Liver (tissue), 9 donors: Measurements from ENCODE around the gene KRTAP16-1. TPM values are rescaled to one million over a fixed set of nuclear protein-coding genes. Genes with fewer than 3 reads are reported as not detected.
A peak's percentile ranks its signal among the peaks of the same experiment; 100 is the strongest.

ENCODE experiments used
- DNase-seq: peaks from one replicate; pipeline ENCODE4 v3.0.0-alpha.2; 2017; ENCODE audit warnings: low spot score
- H3K27ac ChIP-seq, 2 donors: one replicate each; pipeline ENCODE4 v1.7.0; 2013; ENCODE audit warnings: inconsistent platforms in 2 of 2, low read length in 2 of 2, control low read depth in 1 of 2, low read depth in 1 of 2, mild to moderate bottlenecking in 1 of 2
- H3K27me3 ChIP-seq, 4 donors: one replicate each; pipeline versions ENCODE4 v1.6.1 to v1.7.0; 2013; ENCODE audit warnings: low read length in 3 of 4, inconsistent platforms in 1 of 4, mild to moderate bottlenecking in 1 of 4, moderate library complexity in 1 of 4; ENCODE audit not compliant: control insufficient read depth in 4 of 4, insufficient read depth in 4 of 4
- H3K36me3 ChIP-seq, 4 donors: one replicate each; pipeline versions ENCODE4 v1.6.1 to v1.7.0; 2013; ENCODE audit warnings: low read length in 3 of 4, mild to moderate bottlenecking in 3 of 4, low read depth in 1 of 4, moderate library complexity in 1 of 4; ENCODE audit not compliant: control insufficient read depth in 4 of 4, insufficient read depth in 3 of 4
- H3K4me1 ChIP-seq, 4 donors: one replicate each; pipeline versions ENCODE4 v1.6.1 to v1.7.0; 2013; ENCODE audit warnings: low read length in 3 of 4, mild to moderate bottlenecking in 3 of 4, moderate library complexity in 1 of 4; ENCODE audit not compliant: control insufficient read depth in 4 of 4, insufficient read depth in 4 of 4
- H3K4me3 ChIP-seq, 3 donors: one replicate each; pipeline versions ENCODE4 v1.6.1 to v1.7.0; 2013; ENCODE audit warnings: low read length in 3 of 3, control low read depth in 1 of 3, low read depth in 1 of 3, mild to moderate bottlenecking in 1 of 3
- H3K9ac ChIP-seq, 2 donors: one replicate each; pipeline ENCODE4 v1.7.0; 2013; ENCODE audit warnings: low read length in 2 of 2, mild to moderate bottlenecking in 2 of 2, moderate library complexity in 2 of 2, control low read depth in 1 of 2, low read depth in 1 of 2
- H3K9me3 ChIP-seq, 4 donors: one replicate each; pipeline versions ENCODE4 v1.6.1 to v1.7.0; 2013; ENCODE audit warnings: low read length in 3 of 4; ENCODE audit not compliant: control insufficient read depth in 4 of 4
- CTCF ChIP-seq: fragments of 150-350 bp; IDR thresholded peaks from 2 replicates; pipeline ENCODE4 v1.5.1; 2017; ENCODE audit warnings: improper control_type of control experiment, low read depth, low read length; ENCODE audit not compliant: missing input control
- EGR1 ChIP-seq, 2 donors: IDR thresholded peaks; 2 replicates each; pipeline ENCODE4 v1.6.1; 2016 to 2018; ENCODE audit warnings: antibody characterized with exemption in 2 of 2, low read depth in 2 of 2
- JUND ChIP-seq, 2 donors: IDR thresholded peaks; 2 replicates each; pipeline ENCODE4 v1.6.1; 2016; ENCODE audit warnings: antibody characterized with exemption in 2 of 2
- MAX ChIP-seq: IDR thresholded peaks from 2 replicates; pipeline ENCODE4 v1.6.1; 2016; ENCODE audit warnings: antibody characterized with exemption
- NR2F2 ChIP-seq: IDR thresholded peaks from 2 replicates; pipeline ENCODE4 v1.6.1; 2016; ENCODE audit warnings: antibody characterized with exemption
- RAD21 ChIP-seq, 2 donors: IDR thresholded peaks; 2 replicates each; pipeline ENCODE4 v1.6.1; 2016; ENCODE audit warnings: antibody characterized with exemption in 2 of 2, mild to moderate bottlenecking in 2 of 2
- REST ChIP-seq: IDR thresholded peaks from 2 replicates; pipeline ENCODE4 v1.6.1; 2016; ENCODE audit warnings: antibody characterized with exemption, mild to moderate bottlenecking
- RXRA ChIP-seq, 2 donors: IDR thresholded peaks; 2 replicates each; pipeline ENCODE4 v1.6.1; 2017 to 2018; ENCODE audit warnings: antibody characterized with exemption in 2 of 2, mild to moderate bottlenecking in 1 of 2
- ZBTB33 ChIP-seq: IDR thresholded peaks from 2 replicates; pipeline ENCODE4 v1.6.1; 2016; ENCODE audit warnings: antibody characterized with exemption
- WGBS: extraction: QIAGEN DNeasy Blood & Tissue Kit; methylation state at CpG from one replicate; pipeline ENCODE4 v1.1.7; 2013; 5-methylcytosine and 5-hydroxymethylcytosine counted together
- polyA plus RNA-seq, 2 donors: library from polyadenylated mRNA; stranded (reverse) in 1 of 2; unstranded in 1 of 2; fragments of 200-250 nt in 1 of 2; fragments of >200 nt in 1 of 2; fragmentation: Nextera tagmentation in 1 of 2; extraction: Ambion mirVana in 1 of 2; gene quantifications; one replicate each; pipeline versions ENCODE4 v1.2.1 to v1.2.3, GENCODE V29; 2013 to 2015
- total RNA-seq, 2 donors: library from RNA; depleted of rRNA; stranded (reverse); fragments of >200 nt; gene quantifications; one replicate each; pipeline ENCODE4 v1.2.3, GENCODE V29; 2014
- donor health status: healthy.
- donor health status: healthy.
- donor health status: healthy.
- donor health status: healthy.
- donor health status: healthy.

Gene KRTAP16-1
- total and polyA plus RNA-seq, 4 donors, result not detected

GRCh38 chr17:41331606-41332005, 22.5 kb upstream of the KRTAP16-1 start (continued):
- TF ChIP-seq REST (no peak), EGR1 (IDR thresholded peaks at IDR 0.05; ENCODE audit: low read depth in 2 of 2) (no peak)

- 50% methylated on average over 13 of the region's 13 CpGs for WGBS
- no peak overlapping the region for H3K4me3 ChIP-seq
- TF ChIP-seq NR2F2 (no peak), CTCF (peak; percentile 51), MAX (no peak), RAD21 (IDR thresholded peaks at IDR 0.05) (peak; percentile 55 to 75), JUND (IDR thresholded peaks at IDR 0.05) (no peak)
- no peaks in the 10 kb centered on the region for H3K4me1 ChIP-seq
- H3K9me3 ChIP-seq, result no peaks in the 10 kb centered on the region
- H3K36me3 ChIP-seq, result no peaks in the 10 kb centered on the region
- DNase-seq, result no peak
- H3K27ac ChIP-seq, result no peak overlapping the region
- H3K9ac ChIP-seq, result no peak overlapping the region
- no peaks in the 10 kb centered on the region for H3K27me3 ChIP-seq
These were observed 20.3 kb upstream of the KRTAP16-1 start for GRCh38 chr17:41329279-41329948.

- TF ChIP-seq ZBTB33 (no peak), CTCF (no peak), RXRA (IDR thresholded peaks at IDR 0.05) (no peak)
- H3K4me3 ChIP-seq, result no peak overlapping the region
- no peaks in the 10 kb centered on the region for H3K4me1 ChIP-seq
- H3K27ac ChIP-seq, result no peak overlapping the region
- no peak overlapping the region for H3K9ac ChIP-seq
- H3K9me3 ChIP-seq, result no peaks in the 10 kb centered on the region
- no peaks in the 10 kb centered on the region for H3K27me3 ChIP-seq
- DNase-seq, result no peak
- no peaks in the 10 kb centered on the region for H3K36me3 ChIP-seq
- WGBS, result 89% methylated on average over 7 of the region's 7 CpGs
These were observed 19.1 kb upstream of the KRTAP16-1 start for GRCh38 chr17:41328207-41328606.
